D721Med (cell line): Measurements from ENCODE around the gene AGTPBP1.

Source experiments
- DNase-seq: peaks from one replicate; pipeline ENCODE4 v3.0.0; 2011; ENCODE audit warnings: low spot score; ENCODE audit not compliant: insufficient read length
- FAIRE-seq: peaks from 2 replicates; lab custom pipeline; 2011; peaks lifted over from hg19 to GRCh38; lab: Jason Lieb, UNC
- TF ChIP-seq, protein P1 (sequence below): IDR thresholded peaks from 2 replicates; pipeline ENCODE4 v1.5.1; 2012; ENCODE audit warnings: mild to moderate bottlenecking, control low read depth; ENCODE audit not compliant: insufficient read depth; ENCODE audit errors: missing control alignments

AGTPBP1 gene

DNA sequence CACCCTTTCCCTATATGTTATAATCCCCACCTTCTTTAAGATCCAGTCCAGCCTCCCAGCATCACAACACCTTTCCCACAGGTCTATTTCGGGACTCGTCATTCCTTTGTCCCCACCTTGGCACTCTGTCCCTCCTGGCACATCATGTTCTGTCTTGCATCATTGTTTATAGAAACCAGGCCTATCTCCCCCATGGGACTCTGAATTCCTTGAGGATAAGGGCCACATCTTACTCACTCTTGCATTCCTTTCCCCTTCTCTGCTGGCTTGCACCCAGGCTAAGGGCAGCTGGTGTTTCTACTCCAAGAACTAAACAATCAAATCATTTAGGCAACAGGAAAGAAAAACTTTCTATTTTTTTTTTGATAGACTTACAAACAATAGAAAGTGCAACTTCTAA lies 205.7 kb downstream of the AGTPBP1 start:
- FAIRE-seq (no peak), DNase-seq (no peak)

DNA sequence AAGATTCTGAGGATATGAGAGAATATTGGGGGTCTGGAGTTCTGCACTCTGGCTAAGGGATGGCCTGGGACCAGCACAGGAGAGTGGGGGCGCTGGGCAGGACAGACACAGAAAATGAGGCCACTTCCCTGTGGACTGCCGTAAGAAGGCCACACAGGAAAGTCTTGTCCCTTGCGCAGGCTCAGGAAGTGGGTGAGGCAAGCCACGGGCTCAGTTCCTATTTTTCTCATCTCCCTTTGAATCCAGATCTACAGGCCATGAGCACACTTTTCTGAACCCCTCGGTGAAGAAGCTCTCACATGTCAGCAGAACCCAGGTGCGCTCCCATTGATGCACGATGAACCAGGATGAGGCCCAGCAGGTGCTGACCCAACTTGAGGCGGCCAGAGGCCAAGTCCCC lies 207.4 kb downstream of the AGTPBP1 start:
- TF ChIP-seq, protein P1, sequence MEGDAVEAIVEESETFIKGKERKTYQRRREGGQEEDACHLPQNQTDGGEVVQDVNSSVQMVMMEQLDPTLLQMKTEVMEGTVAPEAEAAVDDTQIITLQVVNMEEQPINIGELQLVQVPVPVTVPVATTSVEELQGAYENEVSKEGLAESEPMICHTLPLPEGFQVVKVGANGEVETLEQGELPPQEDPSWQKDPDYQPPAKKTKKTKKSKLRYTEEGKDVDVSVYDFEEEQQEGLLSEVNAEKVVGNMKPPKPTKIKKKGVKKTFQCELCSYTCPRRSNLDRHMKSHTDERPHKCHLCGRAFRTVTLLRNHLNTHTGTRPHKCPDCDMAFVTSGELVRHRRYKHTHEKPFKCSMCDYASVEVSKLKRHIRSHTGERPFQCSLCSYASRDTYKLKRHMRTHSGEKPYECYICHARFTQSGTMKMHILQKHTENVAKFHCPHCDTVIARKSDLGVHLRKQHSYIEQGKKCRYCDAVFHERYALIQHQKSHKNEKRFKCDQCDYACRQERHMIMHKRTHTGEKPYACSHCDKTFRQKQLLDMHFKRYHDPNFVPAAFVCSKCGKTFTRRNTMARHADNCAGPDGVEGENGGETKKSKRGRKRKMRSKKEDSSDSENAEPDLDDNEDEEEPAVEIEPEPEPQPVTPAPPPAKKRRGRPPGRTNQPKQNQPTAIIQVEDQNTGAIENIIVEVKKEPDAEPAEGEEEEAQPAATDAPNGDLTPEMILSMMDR: no peak
- no peak for DNase-seq
- FAIRE-seq: no peak

More for the DNA sequence above, 205.7 kb downstream of the AGTPBP1 start:
- TF ChIP-seq, protein P1: no peak

DNA sequence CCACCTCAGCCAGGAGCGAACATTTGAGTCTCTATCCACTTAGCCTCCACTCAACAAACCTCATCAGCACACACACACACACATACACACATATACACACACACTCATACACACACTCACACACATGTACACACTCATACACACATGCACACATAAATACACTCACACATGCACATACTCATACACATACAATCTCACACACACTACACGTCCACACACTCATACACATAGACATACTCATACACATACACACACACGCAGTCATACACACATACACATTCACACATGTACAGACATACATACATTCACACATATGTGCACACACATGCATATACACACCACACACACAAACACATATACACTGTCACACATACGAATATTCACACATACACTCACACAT lies 208.2 kb downstream of the AGTPBP1 start:
- no peak for FAIRE-seq
- TF ChIP-seq, protein P1: no peak
- DNase-seq: no peak

DNA sequence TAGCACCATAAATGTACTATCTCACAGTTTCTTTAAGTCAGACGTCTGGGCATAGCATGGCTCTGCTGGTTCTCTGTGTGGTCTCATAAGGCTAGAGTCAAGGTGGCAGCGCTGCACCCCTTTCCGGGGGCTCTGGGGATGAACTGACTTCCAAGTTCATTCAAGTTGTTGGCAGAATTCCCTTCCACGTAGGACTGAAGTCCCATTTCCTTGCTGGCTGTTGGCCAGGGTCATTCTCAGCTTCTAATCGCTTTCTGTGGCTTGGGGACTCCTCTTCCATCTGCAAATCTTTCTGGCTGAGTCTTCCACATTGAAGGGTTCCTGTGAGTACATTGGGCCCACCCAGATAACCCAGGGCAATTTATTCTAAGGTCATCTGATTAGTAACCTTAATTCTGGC lies 211.0 kb downstream of the AGTPBP1 start:
- DNase-seq (no peak), FAIRE-seq (no peak)
- TF ChIP-seq, protein P1: no peak

DNA sequence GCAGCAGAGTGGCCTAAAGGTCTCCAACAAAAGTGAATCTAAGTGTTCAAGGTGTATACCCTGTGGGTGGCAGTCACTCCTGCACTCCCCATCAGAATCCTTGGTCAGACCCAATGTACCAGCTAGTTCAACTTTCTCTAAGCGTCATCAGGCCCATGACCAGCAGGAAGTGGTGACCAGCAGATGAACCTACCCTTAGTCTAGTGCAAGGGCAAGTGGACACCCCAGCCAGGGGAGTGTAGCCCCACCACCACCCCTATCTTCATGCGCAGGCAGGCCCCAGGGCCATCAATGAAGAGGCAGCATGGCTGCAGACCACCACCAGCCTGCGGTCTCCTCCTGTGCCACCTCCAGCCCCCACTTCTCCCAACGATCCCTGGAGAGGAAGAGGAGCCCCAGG lies 213.1 kb downstream of the AGTPBP1 start:
- no peak for DNase-seq
- no peak for FAIRE-seq
- TF ChIP-seq, protein P1: no peak

DNA sequence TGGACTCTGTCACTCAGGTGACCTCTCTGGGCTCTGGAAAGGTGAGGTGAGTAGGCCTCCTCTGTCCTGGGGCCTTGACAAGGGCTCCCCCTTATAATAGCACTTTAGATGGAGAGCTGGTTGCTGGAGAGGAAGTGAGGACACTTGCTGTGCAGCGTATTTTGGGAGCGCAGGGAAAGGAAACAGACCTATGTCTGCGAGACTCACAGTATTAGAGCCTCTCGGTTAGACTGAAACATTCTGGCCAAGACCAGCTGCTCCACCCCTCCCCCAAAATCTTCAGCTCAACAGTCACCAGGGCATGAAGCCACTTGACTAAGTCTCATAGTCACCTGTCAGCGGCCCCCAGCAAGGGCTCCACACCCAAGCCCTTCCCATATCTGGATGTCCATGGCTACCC lies 213.6 kb downstream of the AGTPBP1 start:
- TF ChIP-seq, protein P1: no peak
- FAIRE-seq (no peak), DNase-seq (no peak)

DNA sequence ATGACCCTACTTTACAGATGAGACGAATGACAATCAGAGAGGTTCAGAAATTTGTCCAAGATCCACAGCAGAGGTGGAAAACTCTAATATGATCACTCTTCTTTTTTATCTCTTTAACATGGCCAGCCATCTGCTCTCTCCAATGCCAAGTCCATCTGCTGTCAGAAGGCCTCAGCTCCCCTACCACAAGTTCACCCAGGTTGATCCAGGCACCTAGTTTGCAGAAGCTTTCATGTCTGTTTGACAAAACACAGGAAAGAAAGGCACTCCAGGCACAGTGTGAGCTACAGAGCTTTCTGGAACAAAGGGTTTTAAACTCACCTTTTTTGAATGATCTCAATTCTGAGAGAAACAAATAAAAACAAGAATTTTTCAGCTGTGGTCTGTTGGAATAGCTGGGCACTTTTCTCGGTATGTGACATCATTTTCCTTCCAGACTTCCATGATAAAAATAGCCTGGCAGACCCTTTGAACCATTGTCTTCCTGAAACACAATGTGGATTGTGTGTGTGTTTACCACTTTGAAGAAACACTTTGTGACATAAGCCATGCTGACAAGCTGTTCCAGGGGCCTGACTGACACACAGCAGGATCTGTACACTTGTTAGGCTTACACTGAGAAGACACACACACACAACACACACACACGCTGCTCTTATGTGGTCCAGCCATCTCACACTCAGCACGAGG lies 214.3 kb downstream of the AGTPBP1 start:
- TF ChIP-seq, protein P1: no peak
- no peak for FAIRE-seq

More for the DNA sequence above, 214.3 kb downstream of the AGTPBP1 start:
- no peak for DNase-seq
